Mucosa of descending colon (tissue), 3 donors: ENCODE data around the gene FRMD1. TPM values are rescaled to one million over a fixed set of nuclear protein-coding genes. Genes with fewer than 3 reads are reported as not detected.

ENCODE experiments used
- ATAC-seq: fragments of 200-7000 bp; cut with Tn5 transposase; one replicate; pipeline ENCODE4 v1.9.1; 2020; ENCODE audit warnings: mild to moderate bottlenecking, moderate library complexity
- DNase-seq, 3 donors: peaks; one replicate each; pipeline ENCODE4 v3.0.0-alpha.2; 2020
- H3K36me3 ChIP-seq: fragments of 200-600 bp; one replicate; pipeline ENCODE4 v1.8.0; 2021; ENCODE audit warnings: low read depth, mild to moderate bottlenecking
- H3K4me1 ChIP-seq: fragments of 200-600 bp; one replicate; pipeline ENCODE4 v1.8.0; 2021; ENCODE audit warnings: low read depth, mild to moderate bottlenecking
- H3K4me3 ChIP-seq: fragments of 200-600 bp; one replicate; pipeline ENCODE4 v1.8.0; 2021; ENCODE audit warnings: mild to moderate bottlenecking
- H3K9me3 ChIP-seq: fragments of 200-600 bp; one replicate; pipeline ENCODE4 v1.8.0; 2021; ENCODE audit warnings: mild to moderate bottlenecking
- intact Hi-C, 2 donors: fragments of 100-400 bp; cut with DNase I in 1 of 2; cut with micrococcal nuclease in 1 of 2; formaldehyde crosslinking; loops; one replicate each; pipeline versions ENCODE4 v1.11.0 to v1.11.1; 2022; cut with DNase I, micrococcal nuclease
- long read RNA-seq, 2 donors: library from polyadenylated mRNA; unstranded; transcript quantifications; one replicate each; pipeline ENCODE4 v2.0.0, GENCODE V29; 2019 to 2021
- total RNA-seq, 3 donors: library from RNA; stranded (reverse); fragmentation: NEBNext Ultra II Directional in 2 of 3; extraction: Animal tissue kit (Norgen Biotek cat#: 25700) in 2 of 3; gene quantifications; one replicate each; pipeline versions ENCODE4 v1.2.1 to v1.2.4, GENCODE V29; 2021 to 2023
- TF ChIP-seq, protein P1 (sequence below): fragments of 200-600 bp; IDR thresholded peaks from one replicate; pipeline ENCODE4 v1.8.0; 2022; ENCODE audit warnings: antibody characterized with exemption, mild to moderate bottlenecking
- donor health status: DM: no; HTN: no; CAD: no; lungs with moderate emphysema.
- donor health status: DM: no; HTN: no; CAD: no.
- donor health status: DM: no; HTN: yes; CAD: no.

FRMD1 gene
- 10 to 100 TPM; 14.3 to 57.5 (median 17.1) TPM for total RNA-seq
- long read RNA-seq, donor 1, partial matches to known transcripts, result 8 of 25 reads
- long read RNA-seq, donor 1, other reads (novel, unspliced or antisense), result 16 of 25 reads
- long read RNA-seq, donor 2, partial matches to known transcripts, result 3 of 9 reads
- long read RNA-seq, donor 2, other reads (novel, unspliced or antisense), result 6 of 9 reads

GRCh38 chr6:168078943-168079405 is at the start of gene FRMD1:
TSS of gene FRMD1 (minus strand) at chr6:168079212. CDS start at chr6:168079094, 118 bp downstream.
- Histone ChIP-seq H3K36me3 (peaks cover 2% of the 10 kb centered on the region), H3K4me3 (no peak within 1 kb of the TSS), H3K9me3 (no peaks in the 10 kb centered on the region), H3K4me1 (peaks cover 23% of the 10 kb centered on the region)
- ATAC-seq, result peak; percentile 83
- peak; percentile 85 to 90 (median 89) for DNase-seq
- intact Hi-C loops, result no loop called here
- TF ChIP-seq, protein P1, sequence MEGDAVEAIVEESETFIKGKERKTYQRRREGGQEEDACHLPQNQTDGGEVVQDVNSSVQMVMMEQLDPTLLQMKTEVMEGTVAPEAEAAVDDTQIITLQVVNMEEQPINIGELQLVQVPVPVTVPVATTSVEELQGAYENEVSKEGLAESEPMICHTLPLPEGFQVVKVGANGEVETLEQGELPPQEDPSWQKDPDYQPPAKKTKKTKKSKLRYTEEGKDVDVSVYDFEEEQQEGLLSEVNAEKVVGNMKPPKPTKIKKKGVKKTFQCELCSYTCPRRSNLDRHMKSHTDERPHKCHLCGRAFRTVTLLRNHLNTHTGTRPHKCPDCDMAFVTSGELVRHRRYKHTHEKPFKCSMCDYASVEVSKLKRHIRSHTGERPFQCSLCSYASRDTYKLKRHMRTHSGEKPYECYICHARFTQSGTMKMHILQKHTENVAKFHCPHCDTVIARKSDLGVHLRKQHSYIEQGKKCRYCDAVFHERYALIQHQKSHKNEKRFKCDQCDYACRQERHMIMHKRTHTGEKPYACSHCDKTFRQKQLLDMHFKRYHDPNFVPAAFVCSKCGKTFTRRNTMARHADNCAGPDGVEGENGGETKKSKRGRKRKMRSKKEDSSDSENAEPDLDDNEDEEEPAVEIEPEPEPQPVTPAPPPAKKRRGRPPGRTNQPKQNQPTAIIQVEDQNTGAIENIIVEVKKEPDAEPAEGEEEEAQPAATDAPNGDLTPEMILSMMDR, result no peak

DNA sequence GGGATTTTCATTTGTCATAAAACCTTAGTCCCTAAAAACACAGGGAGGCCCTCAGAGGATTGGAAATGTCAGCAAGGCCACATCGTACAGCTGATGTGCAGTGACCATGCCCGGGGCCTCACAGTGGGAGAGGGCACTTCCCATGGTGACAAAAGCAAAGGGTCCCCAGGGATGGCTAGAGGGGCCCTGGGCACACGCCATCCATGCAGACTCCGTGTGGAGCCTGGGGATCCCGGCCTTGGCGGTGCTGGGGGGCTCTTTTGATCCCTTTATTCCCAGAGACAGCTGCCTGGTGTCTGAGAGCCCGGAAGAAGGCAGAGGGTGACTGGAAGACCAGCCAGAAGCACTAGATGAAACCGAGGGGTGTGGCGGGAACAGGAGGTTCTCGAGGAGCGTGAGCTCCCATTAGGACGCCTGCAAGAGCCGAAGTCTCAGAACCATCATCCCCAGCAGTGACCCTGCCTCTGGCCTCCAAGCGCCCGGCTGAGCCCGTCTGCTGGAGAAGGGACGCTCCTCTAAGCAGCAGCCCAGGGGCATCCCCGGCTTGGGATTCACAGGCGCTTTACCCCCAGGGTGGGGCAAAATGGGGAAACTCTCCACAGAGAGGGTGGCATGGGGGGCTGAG is 49.1 kb upstream of the FRMD1 start:
- intact Hi-C loops, result no loop called here
- H3K9me3 ChIP-seq, result no peaks in the 10 kb centered on the region
- H3K4me1 ChIP-seq, result no peaks in the 10 kb centered on the region
- no peak for DNase-seq
- H3K4me3 ChIP-seq, result no peak overlapping the region
- TF ChIP-seq, protein P1, result no peak
- no peaks in the 10 kb centered on the region for H3K36me3 ChIP-seq
- ATAC-seq, result no peak

GRCh38 chr6:168127384-168127868 is 48.4 kb upstream of the FRMD1 start:
- intact Hi-C loops, result no loop called here
- DNase-seq (no peak), ATAC-seq (no peak)
- TF ChIP-seq, protein P1, result no peak
- H3K4me1 ChIP-seq, result no peaks in the 10 kb centered on the region
- no peak overlapping the region for H3K4me3 ChIP-seq
- H3K36me3 ChIP-seq, result no peaks in the 10 kb centered on the region
- H3K9me3 ChIP-seq, result no peaks in the 10 kb centered on the region

- intact Hi-C loops, result no loop called here
- TF ChIP-seq, protein P1, result no peak
- Histone ChIP-seq H3K4me3 (no peak overlapping the region), H3K9me3 (no peaks in the 10 kb centered on the region), H3K36me3 (no peaks in the 10 kb centered on the region), H3K4me1 (no peaks in the 10 kb centered on the region)
- ATAC-seq (no peak), DNase-seq (no peak)
Measured at GRCh38 chr6:168126566-168127383, 47.8 kb upstream of the FRMD1 start.

DNA sequence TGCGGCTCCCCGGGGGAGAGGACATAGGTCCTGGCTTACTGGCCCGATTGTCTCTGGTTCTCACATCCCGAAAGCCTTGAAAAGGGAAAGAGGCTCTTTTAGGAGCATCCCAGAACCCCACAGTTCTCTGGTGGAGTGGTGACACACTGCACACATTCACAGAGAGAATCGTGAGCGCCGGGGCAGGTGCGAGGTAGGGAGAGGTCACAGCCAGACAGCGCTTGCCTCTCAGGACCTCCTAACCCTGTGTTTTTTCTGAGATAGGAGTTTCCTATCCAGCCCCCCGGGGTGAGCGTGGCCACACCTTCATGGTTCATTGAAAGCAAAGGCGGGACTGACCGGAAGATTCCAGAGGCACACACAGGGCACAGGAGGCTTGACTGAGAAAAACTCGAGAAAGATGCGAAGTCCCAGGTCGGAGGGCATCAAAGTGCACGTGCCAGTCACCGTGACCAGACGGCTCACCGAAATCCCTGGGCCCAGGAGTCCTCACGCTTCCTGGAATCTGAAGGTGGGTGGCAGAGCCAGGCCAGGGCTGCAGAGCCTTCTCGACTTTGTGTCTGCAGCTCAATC is 46.5 kb upstream of the FRMD1 start:
- DNase-seq, result no peak
- intact Hi-C loops, result no loop called here

More for the DNA sequence above, 46.5 kb upstream of the FRMD1 start:
- TF ChIP-seq, protein P1, result no peak
- no peak for ATAC-seq
- Histone ChIP-seq H3K9me3 (no peaks in the 10 kb centered on the region), H3K36me3 (no peaks in the 10 kb centered on the region), H3K4me3 (no peak overlapping the region), H3K4me1 (no peaks in the 10 kb centered on the region)
